Skeletal muscle cell (primary cell): ENCODE data around the gene MAP7.
"Not testable (repeated sequence)": the region's sequence is repeated elsewhere in the genome, so short reads cannot be mapped to it uniquely, and the experiment has no call there.

Experiments
- DNase-seq: peaks from one replicate; pipeline ENCODE4 v3.0.0-alpha.2; 2010; ENCODE audit warnings: low read depth
- H3K4me3 ChIP-seq: 2 replicates; pipeline ENCODE4 v1.5.1; 2011; ENCODE audit warnings: low read depth, mild to moderate bottlenecking, control low read depth, low read length, moderate library complexity

The MAP7 gene

GRCh38 chr6:136409597-136409996 lies 140.6 kb downstream of the MAP7 start:
- DNase-seq: no peak
- H3K4me3 ChIP-seq: no peak overlapping the region

- DNase-seq: peak; percentile 13
These were observed 142.0 kb downstream of the MAP7 start for GRCh38 chr6:136408204-136408603.

DNA sequence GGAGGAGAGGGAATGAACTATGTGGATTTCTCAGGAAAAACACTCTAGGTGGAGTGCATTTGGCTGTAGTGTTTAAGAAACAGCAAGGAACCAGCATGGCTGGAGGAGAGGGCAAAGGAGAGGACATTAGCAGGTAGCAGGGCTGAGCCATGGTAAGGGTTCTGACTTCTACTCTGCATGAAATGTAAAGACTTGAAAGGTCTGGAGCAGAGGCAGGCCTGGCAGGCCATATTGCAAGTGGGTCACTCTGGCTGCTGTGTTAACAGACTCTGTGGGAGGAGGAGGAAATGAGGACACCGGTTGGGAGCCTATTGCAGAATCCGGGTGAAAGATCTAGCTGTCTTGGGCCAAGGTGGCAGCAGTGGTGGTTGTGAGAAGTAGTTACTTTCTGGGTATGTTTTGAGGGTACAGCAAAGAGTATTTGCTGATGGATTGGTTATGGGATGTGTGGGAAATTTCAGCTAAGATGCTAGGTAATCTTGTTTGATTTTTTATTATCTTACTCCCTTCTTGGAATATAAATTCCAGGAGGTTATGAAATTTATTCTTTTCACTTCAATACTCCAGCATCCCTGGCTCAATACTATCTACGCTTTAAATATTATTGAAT lies 144.7 kb downstream of the MAP7 start:
- no peak overlapping the region for H3K4me3 ChIP-seq
- peak; percentile 9 for DNase-seq

More at GRCh38 chr6:136408204-136408603, 142.0 kb downstream of the MAP7 start:
- H3K4me3 ChIP-seq: no peak overlapping the region

GRCh38 chr6:136404627-136405419 lies 145.4 kb downstream of the MAP7 start:
- H3K4me3 ChIP-seq: no peak overlapping the region

DNA sequence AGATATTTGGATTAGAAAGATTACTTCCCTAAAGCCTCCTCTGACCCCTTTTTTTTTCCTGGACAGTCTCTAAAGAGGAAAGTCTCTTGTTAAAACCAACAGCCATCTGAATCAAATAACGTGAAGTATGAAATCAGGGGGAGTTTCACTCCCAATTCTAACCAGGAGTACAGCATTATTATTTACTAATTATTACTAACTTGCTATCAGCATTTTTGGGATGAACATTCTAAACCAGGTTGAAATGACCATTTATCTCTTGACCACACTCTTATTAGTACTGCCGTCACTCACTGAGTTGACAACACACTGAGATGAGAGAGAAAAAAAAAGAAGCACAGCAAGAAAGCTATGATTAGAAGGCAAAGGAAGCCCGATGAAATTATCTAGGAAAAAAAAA lies 146.2 kb downstream of the MAP7 start:
- no peak overlapping the region for H3K4me3 ChIP-seq
- DNase-seq: no peak

More at GRCh38 chr6:136404627-136405419, 145.4 kb downstream of the MAP7 start:
- no peak for DNase-seq

GRCh38 chr6:136403110-136403980 lies 146.9 kb downstream of the MAP7 start:
- H3K4me3 ChIP-seq: no peak overlapping the region
- peak; percentile 94 for DNase-seq

DNA sequence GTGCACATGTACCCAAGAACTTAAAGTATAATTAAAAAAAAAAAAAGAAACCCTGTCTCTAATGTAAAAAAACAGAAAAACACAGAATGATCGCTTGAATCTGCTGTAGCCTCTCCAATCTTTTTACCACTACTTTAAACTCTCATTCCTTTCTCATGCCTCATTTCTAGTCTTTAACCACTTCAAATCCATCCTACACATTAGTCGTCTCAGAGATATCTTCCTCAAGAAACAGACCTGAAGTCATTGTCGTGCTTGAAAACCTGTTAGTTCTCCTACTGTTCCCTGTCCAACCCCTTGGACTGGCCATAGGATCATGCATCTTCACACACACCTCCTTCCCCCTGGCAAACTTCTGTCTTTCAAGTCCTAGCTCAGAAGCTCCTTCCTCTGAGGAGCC lies 148.5 kb downstream of the MAP7 start:
- no peak overlapping the region for H3K4me3 ChIP-seq
- no peak for DNase-seq

DNA sequence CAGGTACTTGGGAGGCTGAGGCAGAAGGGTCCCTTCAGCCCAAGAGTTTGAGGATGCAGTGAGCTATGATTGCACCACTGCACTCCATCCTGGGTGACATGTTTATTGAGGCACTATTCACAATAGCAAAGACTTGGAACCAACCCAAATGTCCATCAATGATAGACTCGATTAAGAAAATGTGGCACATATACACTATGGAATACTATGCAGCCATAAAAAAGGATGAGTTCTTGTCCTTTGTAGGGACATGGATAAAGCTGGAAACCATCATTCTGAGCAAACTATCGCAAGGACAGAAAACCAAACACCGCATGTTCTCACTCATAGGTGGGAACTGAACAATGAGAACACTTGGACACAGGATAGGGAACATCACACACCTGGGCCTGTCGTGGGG lies 149.0 kb downstream of the MAP7 start:
- not testable (repeated sequence) for DNase-seq, H3K4me3 ChIP-seq

- DNase-seq: no peak
- H3K4me3 ChIP-seq: no peak overlapping the region
These were observed 151.8 kb downstream of the MAP7 start for GRCh38 chr6:136398453-136398852.

DNA sequence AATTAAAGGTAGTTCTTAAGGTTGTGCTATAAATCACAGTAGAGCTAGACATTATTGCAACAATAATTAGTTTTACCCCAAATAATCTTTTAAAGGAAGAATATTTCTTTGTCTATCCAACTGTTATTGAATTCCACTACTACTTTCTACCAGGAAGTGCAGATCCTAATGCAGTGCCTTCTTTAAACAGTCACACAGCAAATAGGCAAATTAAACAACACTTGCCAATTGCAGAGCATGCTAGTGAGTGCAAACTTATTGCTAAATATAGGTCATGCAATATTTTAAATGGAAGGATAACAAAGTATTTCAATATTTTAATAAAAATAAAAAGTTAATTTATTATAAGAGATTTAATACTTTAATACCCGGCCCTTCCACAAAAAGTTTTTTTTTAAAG lies 153.3 kb downstream of the MAP7 start:
- no peak for DNase-seq
- no peak overlapping the region for H3K4me3 ChIP-seq

DNA sequence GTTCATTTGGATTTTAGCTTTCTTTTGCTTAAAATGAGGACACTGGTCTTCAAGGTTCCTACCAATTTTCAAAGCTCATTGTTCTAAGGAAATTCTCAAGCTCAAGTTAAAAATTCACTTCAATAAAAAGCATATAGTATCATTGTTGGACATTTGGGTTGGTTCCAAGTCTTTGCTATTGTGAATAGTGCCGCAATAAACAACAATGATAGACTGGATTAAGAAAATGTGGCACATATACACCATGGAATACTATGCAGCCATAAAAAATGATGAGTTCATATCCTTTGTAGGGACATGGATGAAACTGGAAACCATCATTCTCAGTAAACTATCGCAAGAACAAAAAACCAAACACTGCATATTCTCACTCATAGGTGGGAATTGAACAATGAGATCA lies 159.3 kb downstream of the MAP7 start:
- H3K4me3 ChIP-seq, DNase-seq: not testable (repeated sequence)

DNA sequence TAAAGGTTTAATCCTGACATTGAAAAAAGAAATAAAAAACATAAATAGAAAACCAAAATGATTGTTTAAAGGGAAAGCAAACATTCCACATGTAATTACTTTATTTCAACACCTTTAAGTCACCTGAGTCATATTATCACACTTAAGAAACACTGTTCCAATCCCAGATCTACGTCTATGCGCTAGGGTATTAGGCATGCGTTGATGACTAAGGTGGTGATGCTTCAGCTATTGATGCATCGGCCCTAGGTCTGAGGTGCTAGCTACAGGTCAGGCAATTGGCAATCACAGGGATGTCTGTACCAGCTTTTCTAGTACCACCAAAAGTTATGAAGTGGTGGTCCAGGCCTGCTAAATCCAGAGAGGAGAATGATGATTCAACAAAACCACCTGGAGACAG lies 162.9 kb downstream of the MAP7 start:
- H3K4me3 ChIP-seq: no peak overlapping the region

DNA sequence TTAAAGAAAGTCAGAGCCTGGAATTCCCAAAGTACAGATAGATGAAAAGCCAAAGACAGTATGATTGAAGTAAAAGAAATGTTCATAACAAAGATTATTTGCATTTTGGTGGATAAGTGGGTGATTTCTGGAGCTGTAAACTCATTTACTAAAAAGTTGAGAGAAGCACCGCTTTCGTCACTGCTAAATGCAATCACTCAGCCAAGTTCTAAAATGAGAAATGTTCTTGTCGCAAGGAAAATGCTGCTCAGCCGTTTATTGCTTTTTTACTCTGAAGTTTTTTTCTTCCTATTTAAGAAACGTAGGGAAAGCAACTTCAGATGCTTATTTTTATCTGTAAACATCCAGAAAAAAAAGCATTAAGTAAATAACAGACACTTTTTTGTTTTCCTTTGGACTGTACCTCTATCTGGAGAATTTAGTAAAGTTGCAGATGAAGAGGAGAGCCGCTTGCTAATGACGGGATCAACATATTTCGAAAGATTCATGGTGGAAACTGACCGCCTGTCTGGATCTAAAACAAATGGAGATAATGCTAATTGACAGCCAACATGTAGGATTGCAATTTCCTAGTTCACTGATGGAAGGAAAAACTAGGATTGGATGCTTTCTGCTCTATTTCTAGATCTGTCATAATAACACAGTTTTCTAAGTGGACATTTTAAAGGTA lies 166.8 kb downstream of the MAP7 start:
- no peak for DNase-seq
- no peak overlapping the region for H3K4me3 ChIP-seq

More for the DNA sequence above, 162.9 kb downstream of the MAP7 start:
- DNase-seq: no peak

DNA sequence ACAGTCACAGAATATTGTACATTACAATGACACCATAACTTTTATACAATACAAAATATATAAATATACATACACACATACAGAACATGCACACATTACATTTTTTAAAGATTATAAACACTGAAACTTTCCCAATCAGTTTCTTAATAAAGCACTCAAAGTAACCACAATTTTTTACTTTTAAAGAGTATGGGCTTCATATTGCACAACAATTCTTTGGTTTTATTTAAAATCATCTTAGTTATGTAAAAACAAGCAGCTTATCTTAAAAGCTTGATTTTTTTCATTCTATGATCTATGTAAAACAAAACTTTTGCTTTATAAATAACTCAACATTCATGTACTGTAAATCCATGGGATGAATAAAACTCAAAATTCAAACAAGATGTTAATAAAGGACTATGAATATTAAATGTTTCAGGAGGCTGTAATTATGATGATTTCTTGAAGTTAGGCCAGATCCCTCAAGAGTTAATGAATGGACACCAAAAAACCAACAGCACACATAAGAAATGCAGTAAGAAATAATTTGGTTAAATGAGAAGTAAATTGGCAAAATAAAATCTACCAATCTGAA lies 167.5 kb downstream of the MAP7 start:
- no peak overlapping the region for H3K4me3 ChIP-seq
- no peak for DNase-seq

DNA sequence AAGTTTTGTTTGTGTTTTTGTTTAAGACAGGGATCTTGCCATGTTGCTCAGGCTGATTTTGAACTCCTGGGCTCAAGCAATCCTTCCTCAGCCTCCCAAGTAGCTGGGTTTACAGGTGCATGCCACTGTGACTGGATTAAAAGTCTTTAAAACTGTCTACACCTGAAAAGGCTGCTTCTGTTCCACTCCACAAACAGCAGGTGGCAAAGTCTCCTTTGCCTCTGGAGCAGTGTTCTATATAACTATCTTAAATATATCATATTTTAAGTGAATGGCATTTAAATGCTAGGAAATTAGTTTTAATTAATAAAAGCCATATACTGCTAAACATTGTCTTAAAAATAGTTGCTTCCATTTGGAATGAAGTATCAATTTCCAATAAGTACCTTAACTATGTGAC lies 171.3 kb downstream of the MAP7 start:
- no peak for DNase-seq
- H3K4me3 ChIP-seq: no peak overlapping the region

DNA sequence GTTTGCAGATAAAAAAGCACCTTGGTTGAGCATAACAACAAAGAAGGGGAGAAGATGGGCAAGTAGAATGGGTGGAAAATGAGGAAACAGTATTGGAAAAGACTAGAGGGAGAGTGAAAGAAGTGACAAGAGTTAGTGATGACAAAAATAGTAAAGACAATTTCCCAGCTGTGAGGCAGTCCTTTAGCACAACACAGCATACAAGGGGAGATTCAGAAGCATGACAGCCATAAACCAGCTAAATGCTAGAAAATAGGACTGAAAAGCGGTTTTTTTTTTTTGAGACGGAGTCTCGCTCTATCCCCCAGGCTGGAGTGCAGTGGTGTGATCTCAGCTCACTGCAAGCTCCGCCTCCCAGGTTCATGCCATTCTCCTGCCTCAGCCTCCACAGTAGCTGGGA lies 174.4 kb downstream of the MAP7 start:
- DNase-seq, H3K4me3 ChIP-seq: not testable (repeated sequence)

- DNase-seq: no peak
- no peak overlapping the region for H3K4me3 ChIP-seq
These were observed 178.3 kb downstream of the MAP7 start for GRCh38 chr6:136371959-136372358.

DNA sequence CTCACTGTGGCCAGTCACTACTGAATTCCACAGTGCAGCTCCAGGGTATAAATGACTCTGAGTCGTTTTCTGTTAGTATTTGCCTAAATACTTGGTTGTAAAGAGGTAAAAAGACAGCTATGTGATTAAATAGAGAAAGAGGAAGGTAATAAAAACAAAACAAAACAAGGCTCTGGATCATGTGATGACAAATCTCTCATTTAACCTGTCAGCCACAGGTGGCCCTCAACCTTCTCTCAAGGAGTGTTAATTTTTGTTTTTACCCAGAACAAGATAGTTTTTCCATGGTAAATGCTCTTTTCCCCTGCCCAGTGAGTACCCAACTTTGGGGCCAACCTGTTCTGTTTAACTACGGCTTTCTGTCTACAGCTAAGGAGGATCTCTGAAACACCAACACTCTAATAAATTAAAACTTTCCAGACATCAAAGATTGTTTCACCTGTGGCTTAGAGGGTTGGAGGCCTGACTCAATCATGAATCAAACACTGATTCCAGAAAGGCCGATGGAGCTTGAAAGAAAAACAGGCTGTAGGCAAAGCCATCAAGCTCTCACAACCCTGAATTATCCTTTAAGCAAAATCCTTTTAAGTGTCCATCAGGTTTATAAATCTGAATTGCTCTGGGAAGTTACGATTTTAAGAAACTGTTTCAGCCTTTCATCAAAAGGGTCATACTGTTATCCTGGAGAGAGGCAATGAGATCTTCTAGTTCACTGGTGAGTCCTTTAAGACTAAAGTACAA lies 179.1 kb downstream of the MAP7 start:
- no peak for DNase-seq
- no peak overlapping the region for H3K4me3 ChIP-seq
